GM19467 (cell line): ENCODE data around the gene PTPRU.

ENCODE experiments used
- ATAC-seq: cut with Tn5 transposase; IDR thresholded peaks from one replicate; pipeline ENCODE4 v1.9.1; 2021; ENCODE audit warnings: mild to moderate bottlenecking, moderate library complexity; ENCODE audit not compliant: unreplicated experiment

PTPRU gene

DNA sequence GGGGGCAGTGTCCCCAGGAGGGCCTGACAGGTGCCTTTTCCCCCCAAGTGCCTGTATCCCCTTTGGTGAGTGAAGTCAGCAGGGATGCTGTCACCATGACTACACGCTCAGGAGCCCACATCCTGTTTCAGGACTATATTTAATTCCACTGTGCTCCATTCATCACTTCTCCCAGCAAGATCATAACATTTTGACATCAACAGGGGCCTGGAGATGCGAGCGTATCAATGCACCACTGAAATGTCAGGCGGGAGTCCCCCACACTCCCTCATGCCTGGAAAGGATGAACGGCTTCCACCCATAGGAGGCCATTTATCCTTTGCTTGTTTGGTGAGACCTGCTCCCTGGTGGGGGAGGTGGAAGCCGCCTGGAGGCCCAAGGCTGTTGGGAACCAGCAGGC is 119.1 kb downstream of the PTPRU start:
- ATAC-seq: no peak

DNA sequence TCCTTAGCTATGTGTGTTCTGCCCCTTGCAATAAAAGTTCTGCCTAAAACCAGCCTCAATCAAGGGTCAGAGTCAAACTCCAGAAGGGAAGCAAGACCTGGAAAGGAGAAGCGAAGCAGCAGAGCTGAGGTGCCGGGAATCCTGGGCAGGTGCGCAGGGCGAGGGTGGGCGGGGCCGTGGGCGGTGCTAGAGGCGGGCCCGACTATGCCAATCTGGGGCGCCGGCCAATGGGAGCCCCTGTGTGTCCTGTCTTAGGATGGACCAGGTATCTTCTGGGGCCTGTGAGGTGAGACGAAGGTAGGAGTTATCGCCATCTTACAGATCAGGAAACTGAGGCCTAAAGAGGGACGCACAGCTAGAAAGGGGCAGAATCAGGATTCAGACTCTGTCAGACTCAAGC is 120.3 kb downstream of the PTPRU start:
- ATAC-seq: no peak

DNA sequence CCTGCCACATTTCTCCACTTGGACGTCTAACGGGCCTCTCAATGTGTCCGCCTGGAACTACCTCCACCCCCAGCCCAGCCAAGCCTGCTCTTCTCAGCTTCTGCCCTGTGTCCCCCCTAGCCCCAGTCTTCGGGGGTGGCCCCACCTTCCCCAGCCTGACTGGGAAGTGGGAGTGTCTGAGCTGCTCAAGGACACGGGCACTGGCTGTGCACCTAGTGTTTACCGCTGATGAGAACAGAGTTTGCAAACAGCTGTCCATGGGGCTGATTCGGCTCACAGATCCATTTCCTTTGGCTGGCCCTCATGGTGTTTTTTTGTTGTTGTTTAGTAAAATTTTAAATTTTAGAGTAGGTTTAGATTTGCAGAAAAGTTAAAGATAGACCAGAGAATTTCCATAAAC is 121.1 kb downstream of the PTPRU start:
- ATAC-seq: no peak

DNA sequence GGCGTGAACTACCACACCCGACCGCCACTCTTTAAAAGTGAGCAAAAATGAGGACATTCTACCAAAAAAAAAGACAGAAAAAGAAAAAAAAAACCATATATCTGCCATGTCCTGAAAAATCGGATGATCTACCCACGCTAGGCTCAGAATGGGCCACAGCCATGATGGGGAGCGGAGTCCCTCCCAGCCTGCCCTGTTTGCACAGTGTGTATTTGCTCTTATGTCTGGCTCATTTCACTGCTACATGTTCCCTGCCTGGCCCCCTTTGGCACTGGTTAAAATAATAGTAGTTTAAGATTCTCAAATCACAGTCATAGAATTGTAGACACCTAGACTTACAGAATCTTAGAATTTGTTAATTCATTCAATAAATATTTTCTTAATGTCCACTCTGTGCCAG is 121.9 kb downstream of the PTPRU start:
- no peak for ATAC-seq

DNA sequence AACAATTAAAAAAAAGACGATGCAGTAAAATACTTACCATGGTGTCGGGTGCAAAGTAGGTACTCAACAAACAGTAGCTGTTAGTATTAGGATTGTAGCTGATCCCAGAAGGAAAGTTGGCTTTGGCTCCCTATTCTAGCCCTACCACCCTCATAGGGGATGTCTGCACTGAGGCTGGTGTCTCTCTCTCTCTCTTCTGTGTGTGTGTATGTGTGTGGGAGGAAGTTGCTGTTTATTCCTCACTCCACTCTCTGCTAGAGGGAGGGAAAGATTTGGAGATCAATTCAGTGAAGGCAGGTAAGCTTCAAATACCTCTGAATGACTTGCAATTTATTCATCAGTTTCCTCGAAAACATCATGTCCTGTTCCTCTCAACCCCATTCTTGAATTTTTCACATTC is 124.4 kb downstream of the PTPRU start:
- no peak for ATAC-seq

DNA sequence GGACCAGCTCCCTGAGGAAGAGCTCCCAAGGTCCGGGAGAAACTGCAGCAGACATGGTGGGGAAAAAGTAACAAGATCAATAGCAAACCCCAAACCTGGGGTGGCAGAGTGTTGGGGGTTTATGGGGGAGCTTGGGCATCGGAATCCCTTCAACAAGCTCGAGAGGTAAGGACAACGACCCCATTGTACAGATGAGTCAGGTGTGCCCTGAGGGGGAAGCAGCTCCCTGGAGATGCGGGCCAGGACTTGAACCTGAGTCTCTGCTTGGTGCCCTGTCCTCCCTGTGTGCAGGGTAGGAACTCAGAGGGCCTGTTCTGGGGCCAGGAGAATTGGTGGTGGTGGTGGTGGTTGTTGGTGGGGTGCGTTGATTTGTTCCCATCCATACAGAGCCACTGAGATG is 125.4 kb downstream of the PTPRU start:
- ATAC-seq: no peak

DNA sequence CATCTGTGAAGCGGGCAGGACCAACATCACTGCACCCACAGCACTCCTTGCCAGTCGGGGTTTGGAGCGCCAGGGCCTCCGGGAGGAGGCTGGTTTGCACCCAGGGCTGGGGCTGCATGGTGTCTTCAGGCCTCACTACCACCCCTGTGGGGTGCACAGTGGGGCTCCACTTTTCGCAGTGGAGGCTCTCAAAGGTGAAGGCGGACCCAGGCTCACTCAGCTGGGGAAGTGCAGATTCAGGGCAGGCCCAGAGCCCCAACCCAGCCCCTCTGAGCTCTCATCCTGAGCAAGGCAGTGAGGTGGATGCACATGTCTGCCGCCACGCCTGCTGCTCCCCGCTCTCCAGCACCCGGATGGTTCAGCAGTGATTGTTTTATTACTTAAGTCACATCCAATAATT is 125.8 kb downstream of the PTPRU start:
- no peak for ATAC-seq

DNA sequence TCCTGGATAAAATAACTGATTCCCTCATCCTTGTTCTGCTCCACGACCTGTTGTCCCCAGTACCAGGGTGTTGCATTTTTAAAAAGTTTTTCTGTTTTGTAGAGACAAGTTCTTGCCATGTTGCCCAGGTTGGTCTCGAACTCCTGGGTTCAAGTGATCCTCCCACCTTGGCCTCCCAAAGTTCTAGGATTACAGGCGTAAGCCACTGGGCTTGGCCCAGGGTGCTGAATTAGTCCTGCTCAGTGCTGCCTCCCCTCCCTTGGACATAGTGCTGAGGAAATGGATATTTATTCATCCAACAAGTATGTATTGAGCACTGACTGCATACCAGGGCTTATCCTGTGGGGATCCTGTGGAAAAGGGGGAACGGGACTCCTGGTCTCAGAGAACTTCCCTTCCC is 126.4 kb downstream of the PTPRU start:
- no peak for ATAC-seq

DNA sequence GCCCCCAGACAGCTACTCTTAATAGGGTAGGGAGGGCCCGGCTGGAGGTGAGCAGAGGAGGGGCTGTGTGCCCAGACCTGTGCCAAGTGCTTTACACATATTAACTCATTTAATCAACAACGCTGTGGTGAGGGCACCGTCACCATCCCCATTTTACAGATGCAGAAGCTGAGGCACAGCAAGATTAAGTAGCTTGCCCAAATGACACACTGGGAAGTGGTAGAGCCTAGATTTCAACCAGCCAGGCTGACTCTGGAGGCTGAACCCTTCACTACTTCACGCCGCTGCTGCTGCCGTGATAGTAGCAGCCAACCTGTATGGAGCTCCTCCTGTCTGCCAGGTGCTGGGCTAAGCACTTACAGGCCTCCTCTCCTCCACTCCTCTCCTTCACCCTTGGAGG is 127.2 kb downstream of the PTPRU start:
- no peak for ATAC-seq

DNA sequence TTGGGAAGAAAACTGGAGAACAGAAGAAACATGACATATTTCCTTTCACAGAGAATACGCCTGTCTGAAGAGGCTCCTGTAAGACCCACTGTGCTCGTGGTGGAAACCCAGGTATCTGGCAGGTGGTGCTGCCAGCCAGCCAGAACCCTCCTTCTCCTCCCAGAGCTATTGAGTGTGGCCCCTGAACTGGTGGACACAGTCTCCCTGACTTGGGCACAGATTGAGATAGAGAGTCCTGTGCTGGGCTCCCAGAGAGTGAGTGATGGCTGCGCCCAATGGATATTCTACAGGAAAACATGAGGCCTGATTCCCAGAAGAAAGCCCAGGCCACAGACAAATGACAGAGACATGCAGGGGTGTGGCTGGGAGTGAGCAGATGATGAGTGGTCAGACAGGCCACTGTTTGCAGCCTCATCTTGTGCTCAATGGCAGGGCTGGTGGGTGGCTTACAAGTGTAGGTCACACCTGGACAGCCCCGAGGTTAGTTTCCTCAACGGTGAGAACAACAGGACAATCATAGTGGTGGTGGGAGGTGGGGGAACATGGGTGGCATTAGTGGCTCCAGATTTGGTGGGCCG is 127.9 kb downstream of the PTPRU start:
- no peak for ATAC-seq

DNA sequence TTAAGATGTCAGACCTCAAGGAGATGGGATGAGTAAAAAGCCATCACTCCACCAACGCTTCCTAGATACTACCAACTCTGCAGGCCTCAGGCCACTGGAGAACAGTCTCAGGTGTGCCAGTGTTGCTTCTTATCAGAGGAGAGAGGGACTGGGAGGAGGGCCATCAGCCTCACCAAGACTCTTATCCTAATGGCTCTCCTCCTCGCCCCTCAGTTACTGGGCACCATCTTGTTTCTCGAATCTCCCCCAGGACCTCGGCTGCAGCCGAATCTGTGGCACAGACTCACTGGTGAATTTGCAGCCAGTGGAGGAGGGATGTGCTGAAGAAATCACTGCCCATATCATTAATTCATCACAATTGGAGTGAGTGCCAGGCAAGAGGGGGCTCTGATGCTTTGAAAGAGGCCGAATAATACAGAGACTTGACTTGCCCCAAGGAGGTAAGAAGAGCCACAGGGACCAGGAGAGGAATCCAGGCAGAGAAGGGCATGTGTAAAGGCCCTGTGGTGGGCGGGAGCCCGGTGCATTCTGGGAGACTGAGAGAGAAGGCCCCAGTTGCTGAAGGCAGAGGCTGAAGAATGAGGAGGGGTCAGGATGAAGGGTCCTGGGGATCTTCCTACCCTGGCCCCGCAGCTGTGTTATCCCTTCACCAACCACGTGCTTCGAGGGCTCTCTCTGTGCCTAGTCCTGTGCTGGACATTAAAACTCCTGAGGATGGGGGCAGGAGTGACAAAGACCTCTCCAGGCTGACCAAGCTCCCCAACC is 129.8 kb downstream of the PTPRU start:
- ATAC-seq: no peak

DNA sequence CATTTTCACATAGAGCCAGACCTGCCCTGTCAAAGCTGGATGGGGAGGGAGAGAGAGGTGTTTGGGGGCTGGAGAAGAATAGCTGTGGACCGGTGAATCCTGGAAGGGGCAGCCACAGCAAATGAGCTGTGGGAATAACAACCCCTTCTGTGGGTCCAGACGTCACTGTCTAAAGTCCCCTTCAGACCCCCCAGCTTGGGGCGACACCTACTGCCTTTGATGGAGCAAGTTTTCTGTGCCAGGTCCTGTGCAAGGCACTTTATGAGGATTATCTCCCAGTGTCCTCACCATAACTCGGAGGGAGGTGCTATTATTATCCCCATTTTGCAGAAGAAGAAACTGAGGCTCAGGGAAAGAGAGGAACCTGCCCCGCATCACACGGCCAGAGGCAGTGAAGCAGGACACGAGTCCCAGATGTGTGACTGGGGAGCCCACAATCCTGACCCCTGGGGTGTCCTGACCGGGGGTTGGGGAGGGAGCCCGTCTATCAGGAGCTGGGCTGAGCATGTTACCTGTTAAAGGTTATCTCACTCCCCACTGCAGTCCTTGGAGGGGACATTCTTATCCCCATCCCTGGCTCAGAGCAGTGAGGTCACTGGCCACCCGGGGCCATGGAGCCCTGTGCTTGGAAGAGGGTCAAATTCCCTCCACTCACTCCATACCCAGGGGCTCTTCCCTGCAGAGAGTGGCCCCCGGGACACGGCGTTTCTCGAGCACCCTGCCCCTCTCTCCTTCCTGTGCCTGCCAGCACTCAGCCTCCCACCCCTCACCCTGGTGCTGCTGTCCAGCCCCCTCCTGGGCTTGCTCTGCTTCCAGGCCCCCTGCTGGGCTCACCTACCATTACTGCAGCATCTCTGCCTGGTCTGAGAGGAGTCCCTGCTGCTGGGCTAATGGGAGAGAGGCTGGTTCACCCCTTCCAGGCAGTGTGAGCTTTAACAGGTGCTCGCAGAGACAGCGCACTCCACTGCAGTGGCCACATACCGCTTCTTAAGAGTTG is 132.9 kb downstream of the PTPRU start:
- no peak for ATAC-seq

DNA sequence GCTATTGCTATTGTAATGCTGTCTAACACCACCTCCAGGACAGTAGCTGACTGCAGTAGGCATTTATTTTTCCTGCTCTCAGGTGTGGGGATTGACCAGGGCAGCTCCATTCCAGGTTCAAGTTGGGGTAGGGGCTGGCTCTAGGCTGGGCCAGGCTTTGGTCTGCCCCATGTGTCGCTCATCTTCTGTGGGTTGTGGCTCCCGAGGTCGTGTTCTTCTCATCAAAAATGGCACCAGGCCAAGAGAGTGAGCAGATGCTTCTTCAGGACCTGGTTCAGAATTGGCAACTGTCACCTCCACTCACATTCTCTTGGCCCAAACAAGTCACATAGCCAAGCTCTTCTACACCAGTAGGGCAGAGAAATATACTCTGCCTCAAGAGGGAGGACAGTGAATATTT is 133.7 kb downstream of the PTPRU start:
- no peak for ATAC-seq

DNA sequence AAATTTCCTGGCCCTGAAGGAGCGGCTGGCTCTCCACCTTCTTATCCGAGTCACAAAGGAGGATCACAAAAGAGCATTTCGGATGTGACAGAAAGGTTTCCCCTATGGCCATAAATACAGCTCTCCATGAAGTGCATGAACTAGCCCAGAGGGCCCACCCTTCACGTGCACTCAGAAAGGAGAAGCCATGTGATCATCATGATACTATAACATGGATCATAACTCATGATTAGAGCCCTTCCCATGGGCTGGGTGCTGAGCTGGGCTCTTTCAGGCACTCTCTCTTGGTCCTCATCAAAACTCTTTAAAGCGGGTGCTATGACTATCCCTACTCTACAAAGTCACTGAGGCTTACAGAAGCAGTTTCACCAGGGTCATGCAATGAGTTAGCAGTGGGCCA is 135.0 kb downstream of the PTPRU start:
- ATAC-seq: no peak

DNA sequence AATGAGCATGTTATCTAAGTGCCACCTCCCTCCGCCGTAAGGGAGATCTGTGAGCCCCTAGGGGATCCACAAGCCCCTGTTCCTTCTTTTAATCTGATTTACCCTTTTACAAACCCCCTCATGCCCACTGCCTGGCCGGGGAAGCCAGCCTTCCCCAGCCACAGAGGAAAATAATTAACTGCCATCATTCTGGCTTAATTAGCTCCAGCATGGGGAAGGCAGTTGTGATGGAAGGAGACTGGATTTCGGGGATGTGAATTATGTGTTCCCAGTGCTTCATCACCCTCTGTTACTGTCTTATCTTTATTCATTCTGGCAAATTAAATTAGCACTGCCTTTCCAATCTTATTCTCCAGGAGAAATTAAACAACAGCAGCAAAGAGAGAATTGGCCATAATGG is 135.8 kb downstream of the PTPRU start:
- no peak for ATAC-seq
